HepG2 (cell line): ENCODE data around the gene RGMA. TPM values are rescaled to one million over a fixed set of nuclear protein-coding genes. Genes with fewer than 3 reads are reported as not detected.

Source experiments
- ATAC-seq: fragments of 200-7000 bp; cut with Tn5 transposase; 3 replicates; pipeline ENCODE4 v1.9.1; 2020; ENCODE audit warnings: mild to moderate bottlenecking, moderate library complexity
- BruUV-seq: library from RNA; stranded (reverse); fragments of 400-500 nt; replicated peaks from 2 replicates; lab custom pipeline; 2021; lab: Mats Ljungman, UMichigan
- CTCF ChIA-PET: fragments of 300-600 bp; formaldehyde crosslinking; extraction: SDS; loops from one replicate; lab custom pipeline; 2021; ENCODE audit warnings: low total read pairs, inconsistent platforms, low intra/inter-chr PET ratio; lab: Yijun Ruan, JAX
- POLR2A ChIA-PET: fragments of 350-600 bp; sonication (Branson Sonifier 250); formaldehyde crosslinking; loops from one replicate; lab custom pipeline; 2020; ENCODE audit warnings: antibody characterized with exemption, inconsistent platforms; lab: Yijun Ruan, JAX
- DNase-seq: peaks from one replicate; pipeline ENCODE4 v3.0.0-alpha.2; 2015; ENCODE audit warnings: low spot score
- FAIRE-seq: peaks from 3 replicates; lab custom pipeline; 2011; peaks lifted over from hg19 to GRCh38; lab: Jason Lieb, UNC
- H2AFZ ChIP-seq: one replicate; pipeline ENCODE4 v1.6.1; 2011; ENCODE audit warnings: low read length, inconsistent platforms
- H3K27ac ChIP-seq: fragments of 300-600 bp; 3 replicates; pipeline ENCODE4 v1.8.0; 2011; ENCODE audit warnings: mixed run types, mild to moderate bottlenecking, mixed read lengths, low read length, inconsistent platforms; ENCODE audit not compliant: insufficient read depth; ENCODE audit errors: extremely low read length
- H3K27me3 ChIP-seq, 2 experiments: fragments of 200-600 bp in 1 of 2; 2 replicates in 1 of 2; 3 replicates in 1 of 2; pipeline versions ENCODE4 v1.6.0 to v1.8.0; 2011; ENCODE audit warnings: low read length in 2 of 2, mild to moderate bottlenecking in 2 of 2, moderate library complexity in 2 of 2, inconsistent platforms in 1 of 2; ENCODE audit not compliant: insufficient read depth in 2 of 2, control insufficient read depth in 1 of 2
- H3K36me3 ChIP-seq, 2 experiments: fragments of 200-600 bp in 1 of 2; replicated peaks in 1 of 2; 2 replicates in 1 of 2; 3 replicates in 1 of 2; pipeline versions ENCODE4 v1.5.1 to v1.8.0; 2011; ENCODE audit warnings: low read length in 2 of 2, inconsistent platforms in 1 of 2; ENCODE audit not compliant: insufficient read depth in 2 of 2, control insufficient read depth in 1 of 2
- H3K4me1 ChIP-seq: 2 replicates; pipeline ENCODE4 v1.5.1; 2012; ENCODE audit warnings: low read length, inconsistent platforms; ENCODE audit not compliant: insufficient read depth
- H3K4me2 ChIP-seq: 2 replicates; pipeline ENCODE4 v1.6.0; 2011; ENCODE audit warnings: low read depth, low read length, inconsistent platforms
- H3K4me3 ChIP-seq, 3 experiments: fragments of 200-600 bp in 1 of 3; sonication (generic), shearing (Covaris generic) in 1 of 3; replicated peaks in 1 of 3; 2 replicates each; pipeline ENCODE4 v1.5.1; 2011 to 2016; ENCODE audit warnings: low read length in 3 of 3, inconsistent platforms in 2 of 3, low read depth in 2 of 3, mild to moderate bottlenecking in 2 of 3, control low read depth in 1 of 3, mixed read lengths in 1 of 3; ENCODE audit not compliant: insufficient read depth in 1 of 3
- H3K79me2 ChIP-seq: one replicate; pipeline ENCODE4 v1.6.1; 2011; ENCODE audit warnings: low read length, inconsistent platforms; ENCODE audit not compliant: insufficient read depth
- H3K9ac ChIP-seq: 2 replicates; pipeline ENCODE4 v1.6.0; 2011; ENCODE audit warnings: mild to moderate bottlenecking, low read depth, low read length, inconsistent platforms; ENCODE audit not compliant: insufficient read depth
- H3K9me3 ChIP-seq: 2 replicates; pipeline ENCODE4 v1.5.1; 2012; ENCODE audit warnings: mild to moderate bottlenecking, low read length
- H4K20me1 ChIP-seq: 2 replicates; pipeline ENCODE4 v1.6.0; 2011; ENCODE audit warnings: inconsistent platforms, mild to moderate bottlenecking, low read length, moderate library complexity; ENCODE audit not compliant: insufficient read depth
- BCLAF1 ChIP-seq: fragments of 450-650 bp; IDR thresholded peaks from 2 replicates; pipeline ENCODE4 v1.6.1; 2017; ENCODE audit warnings: mild to moderate bottlenecking
- ETV6 ChIP-seq: sonication (generic); formaldehyde crosslinking; conservative IDR thresholded peaks from 2 replicates; pipeline ENCODE4 v1.4.0; 2020; ENCODE audit warnings: missing genetic modification reagents
- HDAC2 ChIP-seq: sonication (generic); formaldehyde crosslinking; IDR thresholded peaks from 2 replicates; pipeline ENCODE4 v1.4.0; 2020; ENCODE audit warnings: missing genetic modification reagents
- LCORL ChIP-seq, 2 experiments: fragments of 450-650 bp in 1 of 2; sonication (generic) in 1 of 2; formaldehyde crosslinking in 1 of 2; IDR thresholded peaks; 2 replicates each; pipeline versions ENCODE4 v1.5.0 to v1.6.1; 2017 to 2020; ENCODE audit warnings: antibody characterized with exemption in 1 of 2, missing genetic modification reagents in 1 of 2
- MEIS2 ChIP-seq: sonication (generic); formaldehyde crosslinking; IDR thresholded peaks from 2 replicates; pipeline ENCODE4 v1.9.0; 2021; ENCODE audit warnings: mild to moderate bottlenecking, missing genetic modification reagents
- MTF2 ChIP-seq: sonication (generic); formaldehyde crosslinking; IDR thresholded peaks from 2 replicates; pipeline ENCODE4 v1.5.0; 2020; ENCODE audit warnings: missing genetic modification reagents, borderline replicate concordance
- PLRG1 ChIP-seq: fragments of 450-650 bp; conservative IDR thresholded peaks from 2 replicates; pipeline ENCODE4 v1.6.1; 2016
- POLR2AphosphoS2 ChIP-seq: IDR thresholded peaks from 2 replicates; pipeline ENCODE4 v1.6.1; 2011; ENCODE audit warnings: low read depth, low read length, improper control_type of control experiment
- POLR2AphosphoS5 ChIP-seq: IDR thresholded peaks from 2 replicates; pipeline ENCODE4 v1.6.1; 2012; ENCODE audit warnings: low read depth, low read length
- ZNF576 ChIP-seq: sonication (generic); formaldehyde crosslinking; IDR thresholded peaks from 2 replicates; pipeline ENCODE4 v1.4.0; 2020; ENCODE audit warnings: mild to moderate bottlenecking, missing genetic modification reagents
- ZNF607 ChIP-seq: sonication (generic); formaldehyde crosslinking; IDR thresholded peaks from 2 replicates; pipeline ENCODE4 v1.5.1; 2020; ENCODE audit warnings: missing genetic modification reagents, mild to moderate bottlenecking, borderline replicate concordance
- ZNF720 ChIP-seq: sonication (generic); formaldehyde crosslinking; IDR thresholded peaks from 2 replicates; pipeline ENCODE4 v1.4.0; 2020; ENCODE audit warnings: missing genetic modification reagents
- ZNF781 ChIP-seq: sonication (generic); formaldehyde crosslinking; IDR thresholded peaks from 2 replicates; pipeline ENCODE4 v1.5.1; 2020; ENCODE audit warnings: borderline replicate concordance, mild to moderate bottlenecking, missing genetic modification reagents; ENCODE audit errors: not compliant biosample characterization
- ZNF878 ChIP-seq: sonication (generic); formaldehyde crosslinking; IDR thresholded peaks from 2 replicates; pipeline ENCODE4 v1.8.1; 2023; ENCODE audit warnings: mild to moderate bottlenecking, missing genetic modification reagents, moderate library complexity
- WGBS: methylation state at CpG from one replicate; pipeline ENCODE4 v1.1.6; 2017; ENCODE audit warnings: low lambda C conversion rate; 5-methylcytosine and 5-hydroxymethylcytosine counted together
- in situ Hi-C: cut with HindIII; loops from 2 replicates; pipeline ENCODE4 v1.10.0; 2017; ENCODE audit warnings: low pct_unique_long_range_greater_than_20kb; ENCODE audit not compliant: extremely low pct_ligation_motif_present
- intact Hi-C: fragments of 100-400 bp; cut with micrococcal nuclease; formaldehyde crosslinking; loops from one replicate; pipeline ENCODE4 v1.10.0; 2022; ENCODE audit not compliant: unreplicated experiment
- polyA plus RNA-seq, 8 experiments: library from polyadenylated mRNA; depleted of rRNA in 3 of 8; stranded (reverse) in 7 of 8; unstranded in 1 of 8; fragments of >200 nt; fragmentation: Illumina TruSeq in 4 of 8; extraction: Trizol in 4 of 8; gene quantifications; 2 replicates each; pipeline versions ENCODE4 v1.2.1 to v1.2.3, GENCODE V29; 2011 to 2016; ENCODE audit warnings: low read depth in 4 of 8, missing spikeins in 1 of 8, mixed read lengths in 1 of 8; ENCODE audit not compliant: insufficient read depth in 1 of 8
- total RNA-seq, 5 experiments: library from RNA; depleted of rRNA; stranded (reverse); fragments of >200 nt; fragmentation: Illumina TruSeq; extraction: Trizol; gene quantifications; 2 replicates each; pipeline ENCODE4 v1.2.3, GENCODE V29; 2016; ENCODE audit warnings: low read depth in 1 of 5

Gene RGMA
- total and polyA plus RNA-seq, 2 of the 13 experiments (the other 11 are each of a cell fraction or from before 2014, with no cell fraction given), result not detected

DNA sequence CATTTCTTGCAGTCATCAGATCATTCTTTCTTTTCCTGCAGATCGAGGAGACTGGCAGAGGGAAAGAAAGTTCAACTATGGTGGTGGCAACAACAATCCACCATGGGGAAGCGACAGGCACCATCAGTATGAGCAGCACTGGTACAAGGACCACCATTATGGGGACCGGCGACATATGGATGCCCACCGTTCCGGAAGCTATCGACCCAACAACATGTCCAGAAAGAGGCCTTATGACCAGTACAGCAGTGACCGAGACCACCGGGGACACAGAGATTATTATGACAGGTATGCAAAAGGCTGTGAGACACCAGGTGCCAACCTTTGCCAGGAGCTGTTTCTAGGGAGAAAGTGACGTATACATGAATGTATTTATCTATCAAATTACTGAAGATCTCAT is 69.0 kb downstream of the RGMA start (continued):
- TF ChIP-seq ZNF781 (CRISPR knock-in tag) (no peak), ZNF607 (CRISPR knock-in tag) (no peak), PLRG1 (no peak), BCLAF1 (no peak), HDAC2 (no peak), MEIS2 (CRISPR knock-in tag) (no peak), ETV6 (CRISPR knock-in tag) (no peak), MTF2 (CRISPR knock-in tag) (no peak), ZNF878 (no peak), ZNF720 (no peak)
- TF ChIP-seq, all 625 proteins: peak for 0

DNA sequence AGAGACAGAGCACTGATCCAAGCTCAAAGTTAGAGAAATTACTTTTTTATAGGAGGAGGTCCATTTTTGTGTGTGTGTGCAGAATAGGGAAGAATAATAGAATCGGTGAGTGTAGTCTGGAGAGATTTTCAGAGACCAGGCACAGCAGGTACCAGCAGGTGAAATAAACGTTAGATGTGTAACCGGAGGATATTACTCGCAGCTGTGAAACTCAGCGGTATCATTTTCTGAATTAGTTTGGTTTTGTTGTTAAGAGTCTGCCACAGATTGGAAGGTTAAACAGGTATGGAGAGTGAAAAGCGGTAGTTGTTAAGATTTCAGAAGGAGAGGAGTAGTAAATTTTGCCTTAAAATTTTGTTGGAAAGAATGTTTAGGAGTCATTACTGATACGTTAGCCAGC is 69.9 kb downstream of the RGMA start:
- WGBS, result 98% methylated on average over 7 of the region's 7 CpGs
- Histone ChIP-seq H2AFZ (no peak overlapping the region), H3K36me3 (peaks cover 41 to 93% of the 10 kb centered on the region in 2 experiments), H3K27ac (no peak overlapping the region), H3K9me3 (no peaks in the 10 kb centered on the region), H3K79me2 (peaks cover 6% of the 10 kb centered on the region), H3K4me3 (no peak overlapping the region), H4K20me1 (peaks cover 18% of the 10 kb centered on the region), H3K4me1 (no peaks in the 10 kb centered on the region), H3K9ac (no peak overlapping the region), H3K4me2 (no peak overlapping the region), H3K27me3 (no peaks in the 10 kb centered on the region)
- TF ChIP-seq LCORL (IDR thresholded peaks at IDR 0.05), result no peak
- no peak for TF ChIP-seq LCORL (CRISPR knock-in tag; IDR thresholded peaks at IDR 0.05)
- 0 out of 2 replicates have a peak, but pooled peaks have one; percentile 28 for TF ChIP-seq POLR2AphosphoS5
- 0 out of 2 replicates have a peak, but pooled peaks have one; percentile 29 for TF ChIP-seq POLR2AphosphoS2
- no peak for TF ChIP-seq ZNF576 (CRISPR knock-in tag)
- ATAC-seq (no peak), DNase-seq (no peak), FAIRE-seq (no peak)
- in situ Hi-C loops, result loop anchor here (25.0 kb wide), 1 partner anchor 232 kb away; no protein-coding TSS in a partner anchor
- POLR2A ChIA-PET, result no interaction called here
- CTCF ChIA-PET, result no interaction called here
- BruUV-seq, result no TSS peak
- intact Hi-C loops, result no loop called here
